Suppressor macrophage treated with lipopolysaccharide for 1 hour (primary cell): Measurements from ENCODE around the gene PLA2G4C.
"Not testable (repeated sequence)": the region's sequence is repeated elsewhere in the genome, so short reads cannot be mapped to it uniquely, and the experiment has no call there.

Experiments used
- DNase-seq, 3 donors: peaks; one replicate each; pipeline ENCODE4 v3.0.0-alpha.2; 2020 to 2022

Gene PLA2G4C

DNA sequence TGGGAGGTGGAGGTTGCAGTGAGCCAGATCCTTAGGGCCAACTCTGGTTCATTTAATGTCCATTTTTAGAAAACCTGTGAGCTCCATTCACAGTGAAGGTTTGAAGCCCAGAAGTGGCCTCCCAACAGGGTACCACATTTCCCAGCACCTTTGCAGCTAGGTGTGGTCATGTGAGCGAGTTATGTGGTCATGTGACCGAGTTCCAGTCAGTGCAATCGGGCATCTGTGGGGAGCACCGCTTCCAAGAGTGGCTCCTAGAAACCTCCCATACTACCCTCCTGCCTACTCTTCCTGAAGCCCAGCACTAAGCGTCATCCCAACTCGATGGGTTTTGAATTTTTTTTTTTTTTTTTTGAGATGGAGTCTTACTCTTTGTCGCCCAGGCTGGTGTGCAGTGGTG lies 663 bp upstream of the PLA2G4C start:
- no peak for DNase-seq

GRCh38 chr19:48108997-48109782 lies 1.4 kb downstream of the PLA2G4C start:
- no peak for DNase-seq

DNA sequence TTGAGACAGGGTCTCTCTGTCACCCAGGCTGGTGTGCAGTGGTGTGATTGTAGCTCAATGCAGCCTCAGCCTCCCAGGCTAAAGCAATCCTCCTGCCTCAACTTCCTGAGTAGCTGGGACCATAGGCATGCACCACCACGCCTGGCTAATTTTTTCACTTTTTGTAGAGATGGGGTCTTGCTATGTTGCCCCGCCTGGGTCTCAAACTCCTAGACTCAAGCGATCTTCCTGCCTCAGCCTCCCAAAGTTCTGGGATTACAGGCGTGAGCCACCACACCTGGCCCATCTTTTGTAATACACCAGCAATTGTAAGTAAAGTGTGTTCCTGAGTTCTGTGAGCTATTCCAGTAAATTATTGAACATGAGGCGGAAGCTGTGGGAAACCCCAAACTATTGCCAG lies 6.7 kb downstream of the PLA2G4C start:
- no peak for DNase-seq

GRCh38 chr19:48102870-48103751 lies 7.5 kb downstream of the PLA2G4C start:
- peak; percentile 56 to 65 (median 64) for DNase-seq

GRCh38 chr19:48095612-48096175 lies 14.9 kb downstream of the PLA2G4C start:
- no peak for DNase-seq

DNA sequence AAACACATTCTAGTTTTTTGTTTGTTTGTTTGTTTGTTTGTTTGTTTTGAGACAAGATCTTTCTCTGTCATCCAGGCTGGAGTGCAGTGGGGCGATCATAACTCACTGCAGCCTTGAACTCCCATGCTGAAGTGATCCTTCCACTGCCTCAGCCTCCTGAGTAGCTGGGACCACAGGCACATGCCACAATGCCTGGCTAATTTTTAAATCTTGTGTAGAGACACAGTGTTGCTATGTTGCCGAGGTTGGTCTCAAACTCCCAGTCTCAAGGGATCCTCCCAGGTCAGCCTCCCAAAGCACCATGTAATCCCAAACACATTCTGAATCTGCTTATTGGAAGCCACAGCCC lies 15.8 kb downstream of the PLA2G4C start:
- no peak for DNase-seq

- no peak for DNase-seq
These were observed 16.3 kb downstream of the PLA2G4C start for GRCh38 chr19:48094129-48094854.

DNA sequence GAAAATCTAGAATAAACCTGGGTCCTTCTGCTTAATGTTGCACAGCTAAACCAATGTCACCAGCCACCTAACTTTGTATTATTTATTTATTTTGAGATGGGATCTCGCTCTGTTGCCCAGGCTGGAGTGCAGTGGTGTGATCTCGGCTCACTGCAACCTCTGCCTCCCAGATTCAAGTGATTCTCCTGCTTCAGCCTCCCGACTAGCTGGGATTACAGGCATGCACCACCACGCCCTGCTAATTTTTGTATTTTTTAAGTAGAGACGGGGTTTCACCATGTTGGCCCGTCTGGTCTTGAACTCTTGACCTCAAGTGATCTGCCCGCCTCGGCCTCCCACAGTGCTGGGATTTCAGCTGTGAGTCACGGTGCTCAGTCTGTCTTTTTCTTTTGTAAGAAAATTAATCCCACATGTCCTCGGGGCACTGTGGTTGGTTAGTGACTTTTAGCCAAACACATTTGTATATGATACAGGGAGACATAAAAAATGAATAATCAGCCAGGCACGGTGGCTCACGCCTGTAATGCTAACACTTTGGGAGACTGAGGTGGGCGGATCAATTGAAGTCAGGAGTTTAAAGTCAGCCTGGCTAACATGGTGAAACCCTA lies 19.4 kb downstream of the PLA2G4C start:
- DNase-seq: not testable (repeated sequence)

- no peak for DNase-seq
These were observed 20.3 kb downstream of the PLA2G4C start for GRCh38 chr19:48090281-48090802.

DNA sequence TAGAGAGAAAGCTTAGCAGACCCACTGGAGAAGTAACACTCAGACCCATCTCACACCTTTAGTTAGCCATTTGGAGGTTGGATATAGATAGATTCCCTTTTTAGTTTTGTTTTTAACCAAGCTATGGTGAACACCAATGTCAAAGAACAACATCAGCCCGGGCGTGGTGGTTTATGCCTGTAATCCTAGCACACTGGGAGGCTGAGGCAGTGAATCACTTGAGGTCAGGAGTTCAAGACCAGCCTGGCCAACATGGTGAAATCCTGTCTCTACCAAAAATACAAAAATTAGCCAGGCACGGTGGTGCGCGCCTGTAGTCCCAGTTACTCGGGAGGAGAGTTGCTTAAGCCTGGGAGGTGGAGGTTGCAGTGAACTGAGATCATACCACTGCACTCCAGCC lies 21.6 kb downstream of the PLA2G4C start:
- DNase-seq: not testable (repeated sequence)

DNA sequence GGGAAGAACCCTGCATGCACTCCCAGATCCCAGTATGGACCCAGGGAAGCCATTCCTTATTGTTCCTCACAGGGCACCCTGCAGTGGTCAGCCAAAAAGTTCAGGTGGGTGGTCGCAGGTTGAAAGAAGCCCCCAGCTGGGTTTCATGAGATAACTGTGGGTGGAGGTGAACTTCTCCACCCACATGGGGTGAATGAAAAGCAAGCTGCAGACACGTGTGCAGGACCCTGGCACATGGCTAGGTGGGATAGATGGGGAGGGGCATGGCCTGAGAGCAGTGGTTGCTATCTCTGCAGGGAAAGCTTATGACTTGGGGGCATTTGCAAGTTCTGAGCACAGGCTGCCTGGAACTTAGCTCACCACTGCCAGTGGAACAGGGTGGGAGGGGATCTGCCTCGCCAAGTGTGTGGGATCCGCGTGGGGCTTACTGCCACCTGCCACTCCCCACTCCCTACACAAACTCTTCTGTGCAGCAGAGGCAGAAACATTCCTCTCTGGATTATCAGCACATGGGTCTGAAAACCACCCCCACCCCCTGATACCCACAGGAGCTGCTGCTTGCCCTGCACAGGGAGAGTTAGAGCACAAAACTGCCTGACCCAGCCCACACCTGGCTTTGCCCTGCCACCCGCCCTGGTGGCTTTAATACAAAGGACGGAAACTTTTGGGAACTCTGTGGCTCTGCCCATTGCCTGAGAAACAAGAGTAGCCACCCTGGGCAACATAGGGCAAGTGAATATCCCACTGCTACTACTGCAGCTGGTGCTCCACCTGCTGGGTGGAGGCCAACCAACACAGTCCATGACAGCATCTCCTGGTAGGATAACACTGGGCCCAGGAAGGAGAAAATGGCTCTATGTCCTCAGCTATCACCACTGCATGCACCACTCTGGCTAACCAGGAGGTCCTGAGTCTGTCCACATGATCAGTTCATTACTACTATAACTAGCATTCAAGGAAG lies 24.4 kb downstream of the PLA2G4C start:
- no peak for DNase-seq

- DNase-seq: no peak
These were observed 25.5 kb downstream of the PLA2G4C start for GRCh38 chr19:48085076-48085475.

DNA sequence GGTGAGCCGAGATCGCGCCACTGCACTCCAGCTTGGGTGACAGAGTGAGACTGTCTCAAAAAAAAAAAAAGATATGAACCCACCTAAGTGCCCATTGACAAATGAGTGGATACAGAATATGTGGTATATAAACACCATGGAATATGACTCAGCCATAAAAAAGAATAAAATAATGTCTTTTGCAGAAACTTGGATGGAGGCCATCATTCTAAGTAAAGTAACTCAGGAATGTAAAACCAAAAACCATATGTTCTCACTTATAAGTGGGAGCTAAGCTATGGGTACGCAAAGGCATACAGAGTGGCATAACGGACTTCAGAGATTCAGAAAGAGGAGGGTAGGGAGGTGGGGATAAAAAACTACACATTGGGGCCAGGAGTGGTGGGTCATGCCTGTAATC lies 29.5 kb downstream of the PLA2G4C start:
- DNase-seq: no peak

- not testable (repeated sequence) for DNase-seq
These were observed 40.3 kb downstream of the PLA2G4C start for GRCh38 chr19:48070177-48070769.

GRCh38 chr19:48069435-48069834 lies 41.2 kb downstream of the PLA2G4C start:
- DNase-seq: no peak

- DNase-seq: no peak
These were observed 46.1 kb downstream of the PLA2G4C start for GRCh38 chr19:48064509-48064908.

GRCh38 chr19:48061401-48062344 lies 48.9 kb downstream of the PLA2G4C start:
- DNase-seq: no peak

DNA sequence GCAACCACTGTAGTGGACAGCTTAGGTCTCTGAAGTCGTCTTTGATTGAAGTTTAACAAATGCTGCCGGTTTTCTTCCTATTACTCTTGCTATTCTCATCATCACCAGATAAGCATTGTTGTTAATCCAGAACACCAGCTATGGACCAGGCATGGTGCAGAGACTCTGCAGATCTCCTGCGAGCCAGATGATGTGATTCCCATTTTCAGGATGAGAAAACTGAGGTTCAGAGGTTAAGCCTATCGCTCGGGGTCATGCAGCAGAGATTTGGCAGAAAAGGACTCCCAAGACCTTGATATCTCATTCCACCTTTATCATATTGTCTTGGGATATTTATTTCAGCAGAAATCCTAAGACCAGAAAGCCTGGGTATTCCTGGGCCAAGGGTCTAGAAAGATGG lies 50.2 kb downstream of the PLA2G4C start:
- DNase-seq: no peak

DNA sequence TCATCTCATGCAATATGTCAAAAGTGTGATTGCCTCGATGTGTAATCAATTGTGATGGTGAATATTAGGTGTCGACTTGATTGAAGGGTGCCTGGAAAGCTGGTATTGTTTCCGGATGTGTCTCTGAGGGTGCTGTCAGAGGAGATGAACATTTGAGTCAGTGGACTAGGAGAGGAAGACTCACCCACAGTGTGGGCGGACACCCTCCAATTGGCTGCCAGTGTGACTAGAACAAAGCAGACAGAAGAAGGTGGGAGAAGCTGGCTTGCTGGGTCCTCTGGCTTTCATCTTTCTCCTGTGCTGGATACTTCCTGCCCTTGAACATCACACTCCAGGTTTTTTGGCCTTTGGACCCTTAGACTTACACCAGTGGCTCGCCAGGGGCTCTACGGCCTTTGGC lies 51.3 kb downstream of the PLA2G4C start:
- peak in 1 of 3 donors; percentile 4 for DNase-seq

- DNase-seq: no peak
These were observed 56.8 kb downstream of the PLA2G4C start for GRCh38 chr19:48053856-48054255.
